ENCODE measurements around the gene SKI. TPM values are rescaled to one million over a fixed set of nuclear protein-coding genes. Genes with fewer than 3 reads are reported as not detected.

SKI gene
- total RNA-seq, 1 donor from 2014 or later = 116 TPM

DNA sequence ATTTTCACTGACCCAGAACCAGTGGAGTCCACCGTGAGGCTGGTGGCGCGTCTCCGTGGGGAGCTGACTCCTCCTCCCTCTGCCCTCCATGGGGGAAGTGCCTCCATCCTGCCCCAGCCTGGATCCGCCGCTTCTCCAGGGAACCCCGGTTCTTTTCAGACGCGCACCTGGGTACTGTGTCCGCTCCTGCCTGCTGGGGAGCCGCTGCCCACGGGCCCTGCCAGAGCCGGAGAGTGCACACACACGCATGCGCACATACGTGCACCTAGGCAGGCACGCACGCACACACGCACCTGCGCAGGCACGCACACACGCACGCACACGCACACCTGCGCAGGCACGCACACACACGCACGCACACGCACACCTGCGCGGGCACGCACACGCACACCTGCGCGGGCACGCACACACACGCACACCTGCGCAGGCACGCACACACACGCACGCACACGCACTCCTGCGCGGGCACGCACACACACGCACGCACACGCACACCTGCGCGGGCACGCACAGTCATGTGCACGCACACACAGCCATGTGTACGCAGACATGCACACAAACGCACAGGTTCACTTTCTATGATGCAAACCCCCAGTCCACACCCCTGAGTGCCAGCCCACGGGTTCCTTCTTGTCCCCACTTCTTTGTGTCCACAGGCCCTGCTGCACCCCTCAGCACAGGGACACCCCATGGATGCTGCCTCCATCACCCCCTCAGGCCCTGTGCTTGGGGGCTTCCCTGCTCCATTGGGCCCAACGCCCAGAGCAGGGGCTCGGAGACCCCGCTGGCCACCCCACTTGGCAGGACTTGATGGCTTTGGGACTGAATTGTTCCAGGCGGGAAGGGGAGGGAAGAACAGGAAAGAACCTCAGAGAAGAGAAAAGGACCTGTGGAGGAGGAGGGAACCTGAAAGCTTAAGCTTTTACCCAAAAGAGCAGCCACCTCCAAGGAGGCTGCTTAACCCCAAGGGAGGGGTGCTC, 120.5 kb downstream of the SKI start:
- peaks cover 11% of the 10 kb centered on the region for H3K4me1 Mint-ChIP-seq (ENCODE audit: low read depth)
- H3K9me3 Mint-ChIP-seq (ENCODE audit: low read depth) = no peaks in the 10 kb centered on the region
- H3K27ac Mint-ChIP-seq (ENCODE audit: unreplicated experiment) = no peak overlapping the region
- no peak for DNase-seq (ENCODE audit: low spot score)
- TF ChIP-seq, protein P1, sequence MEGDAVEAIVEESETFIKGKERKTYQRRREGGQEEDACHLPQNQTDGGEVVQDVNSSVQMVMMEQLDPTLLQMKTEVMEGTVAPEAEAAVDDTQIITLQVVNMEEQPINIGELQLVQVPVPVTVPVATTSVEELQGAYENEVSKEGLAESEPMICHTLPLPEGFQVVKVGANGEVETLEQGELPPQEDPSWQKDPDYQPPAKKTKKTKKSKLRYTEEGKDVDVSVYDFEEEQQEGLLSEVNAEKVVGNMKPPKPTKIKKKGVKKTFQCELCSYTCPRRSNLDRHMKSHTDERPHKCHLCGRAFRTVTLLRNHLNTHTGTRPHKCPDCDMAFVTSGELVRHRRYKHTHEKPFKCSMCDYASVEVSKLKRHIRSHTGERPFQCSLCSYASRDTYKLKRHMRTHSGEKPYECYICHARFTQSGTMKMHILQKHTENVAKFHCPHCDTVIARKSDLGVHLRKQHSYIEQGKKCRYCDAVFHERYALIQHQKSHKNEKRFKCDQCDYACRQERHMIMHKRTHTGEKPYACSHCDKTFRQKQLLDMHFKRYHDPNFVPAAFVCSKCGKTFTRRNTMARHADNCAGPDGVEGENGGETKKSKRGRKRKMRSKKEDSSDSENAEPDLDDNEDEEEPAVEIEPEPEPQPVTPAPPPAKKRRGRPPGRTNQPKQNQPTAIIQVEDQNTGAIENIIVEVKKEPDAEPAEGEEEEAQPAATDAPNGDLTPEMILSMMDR (IDR thresholded peaks at IDR 0.05) = no peak
- H3K4me3 Mint-ChIP-seq (ENCODE audit: unreplicated experiment) = no peak overlapping the region
- no peaks in the 10 kb centered on the region for H3K27me3 Mint-ChIP-seq (ENCODE audit: low read depth)
- H3K36me3 Mint-ChIP-seq (ENCODE audit: low read depth) = no peaks in the 10 kb centered on the region

DNA sequence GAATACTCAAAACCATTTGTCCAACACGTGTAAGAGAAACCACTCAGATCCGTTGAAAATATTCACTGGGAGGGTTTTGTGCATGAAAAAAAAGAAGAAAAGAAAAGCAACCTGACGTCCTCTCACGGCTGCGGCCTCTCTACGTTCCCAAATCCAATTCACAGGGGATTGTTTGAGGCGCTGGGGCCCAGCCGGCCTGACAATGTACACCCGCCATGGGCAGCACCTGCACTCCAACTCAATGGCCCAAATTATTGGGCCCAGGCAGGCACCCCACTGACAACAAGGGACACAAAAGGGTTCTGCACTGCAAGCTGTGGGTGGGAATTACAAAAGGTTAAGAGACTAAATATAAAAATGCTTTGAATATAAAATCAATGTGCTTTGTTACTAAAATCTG, 121.7 kb downstream of the SKI start:
- TF ChIP-seq, protein P1 (IDR thresholded peaks at IDR 0.05) = no peak
- H3K9me3 Mint-ChIP-seq (ENCODE audit: low read depth) = no peaks in the 10 kb centered on the region
- H3K27ac Mint-ChIP-seq (ENCODE audit: unreplicated experiment) = no peak overlapping the region
- no peaks in the 10 kb centered on the region for H3K36me3 Mint-ChIP-seq (ENCODE audit: low read depth)
- H3K4me3 Mint-ChIP-seq (ENCODE audit: unreplicated experiment) = no peak overlapping the region
- no peaks in the 10 kb centered on the region for H3K27me3 Mint-ChIP-seq (ENCODE audit: low read depth)
- no peak for DNase-seq (ENCODE audit: low spot score)
- H3K4me1 Mint-ChIP-seq (ENCODE audit: low read depth) = peaks cover 15% of the 10 kb centered on the region

DNA sequence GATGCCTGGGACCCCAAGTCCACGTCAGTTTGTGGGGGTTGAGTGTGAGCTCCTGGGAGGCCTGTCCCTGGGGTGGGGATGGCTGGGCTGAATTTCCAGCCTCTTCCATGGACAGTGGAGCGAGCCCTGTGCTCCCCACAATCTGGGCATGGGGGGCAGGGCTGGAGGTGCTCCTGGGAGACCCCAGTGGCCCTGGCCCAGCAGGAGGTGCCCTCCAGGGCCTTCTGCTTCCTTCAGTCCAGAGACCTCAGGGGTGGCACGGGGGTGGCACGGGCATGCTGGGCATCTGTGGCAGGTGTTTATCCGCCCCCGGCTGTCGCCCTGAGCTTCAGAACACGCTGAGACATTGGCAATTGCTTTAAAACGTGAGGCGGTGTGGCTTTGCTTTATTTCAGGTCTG, 122.4 kb downstream of the SKI start:
- Mint-ChIP-seq H3K27ac (ENCODE audit: unreplicated experiment) (no peak overlapping the region), H3K27me3 (ENCODE audit: low read depth) (no peaks in the 10 kb centered on the region), H3K9me3 (ENCODE audit: low read depth) (no peaks in the 10 kb centered on the region), H3K36me3 (ENCODE audit: low read depth) (no peaks in the 10 kb centered on the region), H3K4me3 (ENCODE audit: unreplicated experiment) (no peak overlapping the region), H3K4me1 (ENCODE audit: low read depth) (peaks cover 17% of the 10 kb centered on the region)
- DNase-seq (ENCODE audit: low spot score) = peak; percentile 84
- TF ChIP-seq, protein P1 (IDR thresholded peaks at IDR 0.05) = no peak

DNA sequence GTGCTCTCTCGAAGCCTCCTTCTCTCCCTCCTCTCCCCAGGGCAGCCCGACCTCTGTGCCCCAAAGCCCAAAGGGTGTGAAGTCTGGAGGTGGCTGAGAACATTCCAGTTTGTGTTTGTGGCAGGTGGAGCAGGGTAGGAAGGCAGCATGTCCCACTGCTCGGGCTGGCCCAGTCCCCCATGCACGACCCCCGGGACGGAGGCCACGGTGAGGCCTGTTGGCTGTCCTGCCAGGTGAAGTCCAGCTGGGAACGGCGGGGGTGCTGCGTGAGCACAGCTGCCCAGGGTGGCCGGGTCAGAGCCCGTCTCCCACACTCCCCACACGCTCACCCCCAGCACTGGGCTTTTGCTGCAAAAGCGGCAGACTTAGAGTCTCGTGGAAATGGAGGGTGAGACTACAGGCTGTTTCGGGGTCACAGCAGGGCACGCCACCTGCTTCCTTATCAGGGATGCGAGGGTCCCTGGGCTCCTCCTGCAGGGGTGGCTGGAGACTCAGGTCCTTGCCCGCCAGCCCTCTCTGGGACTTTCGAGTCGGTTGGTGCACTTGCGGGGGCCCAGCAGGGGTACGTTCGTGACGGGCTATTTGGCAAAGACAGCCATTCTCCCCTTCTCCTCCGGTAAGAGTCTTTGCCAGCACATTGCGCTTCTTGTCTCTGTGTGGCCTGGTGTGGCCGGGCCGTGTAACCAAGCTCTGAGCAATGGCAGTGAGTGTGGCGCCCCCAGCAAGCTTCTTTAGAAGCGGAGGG, 123.0 kb downstream of the SKI start:
- TF ChIP-seq, protein P1 (IDR thresholded peaks at IDR 0.05) = no peak
- Mint-ChIP-seq H3K9me3 (ENCODE audit: low read depth) (no peaks in the 10 kb centered on the region), H3K4me3 (ENCODE audit: unreplicated experiment) (no peak overlapping the region), H3K27me3 (ENCODE audit: low read depth) (no peaks in the 10 kb centered on the region), H3K27ac (ENCODE audit: unreplicated experiment) (no peak overlapping the region), H3K4me1 (ENCODE audit: low read depth) (peaks cover 20% of the 10 kb centered on the region), H3K36me3 (ENCODE audit: low read depth) (no peaks in the 10 kb centered on the region)
- peak; percentile 89 for DNase-seq (ENCODE audit: low spot score)

DNA sequence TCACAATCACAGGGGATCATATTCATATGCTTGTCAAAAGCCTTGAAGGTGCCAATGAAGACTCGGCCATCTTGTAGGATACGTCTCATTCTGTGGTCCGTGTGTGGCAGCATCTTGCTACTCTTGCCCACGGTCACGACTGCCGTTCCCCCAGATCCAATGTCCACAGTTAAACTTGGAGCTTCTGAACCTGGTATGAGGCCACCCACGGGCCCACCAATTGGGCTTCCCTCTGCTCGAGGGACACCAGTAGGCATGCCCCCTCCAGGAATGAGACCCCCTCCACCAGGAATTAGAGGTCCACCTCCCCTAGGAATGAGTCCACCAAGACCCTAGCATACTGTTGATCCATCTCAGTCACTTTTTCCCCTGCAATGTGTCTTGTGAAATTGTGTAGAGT, 123.6 kb downstream of the SKI start:
- TF ChIP-seq, protein P1 (IDR thresholded peaks at IDR 0.05) = no peak
- H3K9me3 Mint-ChIP-seq (ENCODE audit: low read depth) = no peaks in the 10 kb centered on the region
- no peak overlapping the region for H3K27ac Mint-ChIP-seq (ENCODE audit: unreplicated experiment)
- no peak overlapping the region for H3K4me3 Mint-ChIP-seq (ENCODE audit: unreplicated experiment)
- no peak for DNase-seq (ENCODE audit: low spot score)
- peaks cover 20% of the 10 kb centered on the region for H3K4me1 Mint-ChIP-seq (ENCODE audit: low read depth)
- no peaks in the 10 kb centered on the region for H3K27me3 Mint-ChIP-seq (ENCODE audit: low read depth)
- H3K36me3 Mint-ChIP-seq (ENCODE audit: low read depth) = no peaks in the 10 kb centered on the region
